GM23248 (cell line): Measurements from ENCODE around the gene FAM229A. TPM values are rescaled to one million over a fixed set of nuclear protein-coding genes. Genes with fewer than 3 reads are reported as not detected.
"Not testable (repeated sequence)": the region's sequence is repeated elsewhere in the genome, so short reads cannot be mapped to it uniquely, and the experiment has no call there.

Experiments
- DNase-seq: peaks from one replicate; pipeline ENCODE4 v3.0.0-alpha.2; 2015
- H2AFZ ChIP-seq: fragments of 200-600 bp; sonication (generic); 2 replicates; pipeline ENCODE4 v1.6.1; 2016; ENCODE audit warnings: antibody characterized with exemption
- H3F3A ChIP-seq: fragments of 200-600 bp; sonication (generic); 2 replicates; pipeline ENCODE4 v1.6.1; 2016; ENCODE audit warnings: mild to moderate bottlenecking, antibody characterized with exemption, mixed run types; ENCODE audit not compliant: insufficient read depth
- H3K27ac ChIP-seq: fragments of 200-600 bp; sonication (generic); 2 replicates; pipeline ENCODE4 v1.5.1; 2016; ENCODE audit warnings: mild to moderate bottlenecking
- H3K27me3 ChIP-seq: fragments of 200-600 bp; sonication (generic); replicated peaks from 2 replicates; pipeline ENCODE4 v1.6.1; 2016; ENCODE audit warnings: mild to moderate bottlenecking; ENCODE audit not compliant: insufficient read depth
- H3K36me3 ChIP-seq: fragments of 200-600 bp; sonication (generic); 2 replicates; pipeline ENCODE4 v1.6.1; 2016; ENCODE audit warnings: low read depth, mild to moderate bottlenecking
- H3K4me1 ChIP-seq: fragments of 200-600 bp; sonication (generic); 2 replicates; pipeline ENCODE4 v1.6.1; 2016; ENCODE audit warnings: mild to moderate bottlenecking; ENCODE audit not compliant: insufficient read depth
- H3K4me2 ChIP-seq: fragments of 200-600 bp; sonication (generic); one replicate; pipeline ENCODE4 v1.6.1; 2016; ENCODE audit warnings: mild to moderate bottlenecking; ENCODE audit not compliant: unreplicated experiment
- H3K4me3 ChIP-seq: fragments of 200-600 bp; sonication (generic); 2 replicates; pipeline ENCODE4 v1.5.1; 2016; ENCODE audit warnings: mild to moderate bottlenecking
- H3K79me2 ChIP-seq: fragments of 200-600 bp; sonication (generic); 2 replicates; pipeline ENCODE4 v1.6.1; 2016; ENCODE audit warnings: mild to moderate bottlenecking; ENCODE audit not compliant: insufficient read depth
- H3K9ac ChIP-seq: fragments of 200-600 bp; sonication (generic); 2 replicates; pipeline ENCODE4 v1.6.1; 2016; ENCODE audit warnings: mild to moderate bottlenecking
- H3K9me2 ChIP-seq: fragments of 200-600 bp; sonication (generic); 2 replicates; pipeline ENCODE4 v1.6.1; 2016; ENCODE audit warnings: mixed run types, mild to moderate bottlenecking, moderate library complexity; ENCODE audit not compliant: insufficient read depth
- H3K9me3 ChIP-seq: fragments of 200-600 bp; sonication (generic); one replicate; pipeline ENCODE4 v1.6.1; 2017; ENCODE audit warnings: low read depth
- H4K20me1 ChIP-seq: fragments of 200-600 bp; sonication (generic); 2 replicates; pipeline ENCODE4 v1.6.0; 2016; ENCODE audit not compliant: insufficient read depth
- EZH2 ChIP-seq: fragments of 200-600 bp; sonication (generic); IDR thresholded peaks from 2 replicates; pipeline ENCODE4 v1.6.1; 2018; ENCODE audit warnings: antibody characterized with exemption, mild to moderate bottlenecking; ENCODE audit not compliant: insufficient read depth, poor library complexity, severe bottlenecking
- EZH2phosphoT487 ChIP-seq: fragments of 200-600 bp; sonication (generic); IDR thresholded peaks from 2 replicates; pipeline ENCODE4 v1.6.1; 2018; ENCODE audit warnings: antibody characterized with exemption, moderate library complexity, mild to moderate bottlenecking, low read depth; ENCODE audit not compliant: insufficient read depth
- WGBS, 2 experiments: methylation state at CpG; one replicate each; pipeline ENCODE4 v1.1.6; 2015 to 2017; ENCODE audit warnings: low lambda C conversion rate in 2 of 2, low coverage in 1 of 2; ENCODE audit errors: missing lambda C conversion rate in 2 of 2; 5-methylcytosine and 5-hydroxymethylcytosine counted together
- in situ Hi-C: fragments of 300-500 bp; cut with MboI; formaldehyde crosslinking; loops from 2 replicates; pipeline ENCODE4 v1.15.0; 2020
- polyA plus RNA-seq: library from polyadenylated mRNA; unstranded; fragments of >200 nt; fragmentation: Nextera tagmentation; extraction: Ambion mirVana; gene quantifications from 2 replicates; pipeline ENCODE4 v1.2.1, GENCODE V29; 2016
- total RNA-seq: library from RNA; depleted of rRNA; stranded (reverse); fragments of >200 nt; shearing (Covaris generic); gene quantifications from 2 replicates; pipeline ENCODE4 v1.2.3, GENCODE V29; 2014

FAM229A gene
- total and polyA plus RNA-seq, 2 experiments from 2014 or later, result 2.9 to 3.2 TPM

DNA sequence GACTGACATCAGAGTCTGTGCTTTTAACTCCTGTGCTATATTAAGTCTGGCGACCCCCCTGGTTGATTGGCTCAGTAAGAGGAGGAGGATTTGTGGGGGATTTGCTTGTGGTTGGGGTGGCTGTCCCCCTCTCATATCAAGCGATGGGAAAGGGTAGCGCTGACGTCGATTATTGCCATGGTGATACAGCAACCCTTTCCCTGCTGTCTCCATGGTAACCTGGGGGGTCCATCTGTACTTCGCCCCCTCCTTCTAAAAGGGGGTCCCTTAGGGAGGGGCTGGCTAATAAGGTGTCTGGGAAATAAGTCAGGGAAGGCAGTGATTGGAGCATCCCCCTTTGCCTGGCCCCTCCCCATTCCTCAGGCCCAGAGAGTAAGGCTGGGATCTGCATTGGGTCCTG lies 4.7 kb downstream of the FAM229A start:
- no peak for DNase-seq
- Histone ChIP-seq H2AFZ (no peak overlapping the region), H3K9me2 (no peaks in the 10 kb centered on the region), H3K4me3 (no peak overlapping the region), H3K9me3 (no peaks in the 10 kb centered on the region), H3F3A (peaks cover 21% of the 10 kb centered on the region), H3K9ac (no peak overlapping the region), H3K27ac (no peak overlapping the region), H3K79me2 (no peaks in the 10 kb centered on the region), H3K4me1 (peaks cover 20% of the 10 kb centered on the region), H3K36me3 (no peaks in the 10 kb centered on the region), H3K4me2 (no peak overlapping the region), H4K20me1 (no peaks in the 10 kb centered on the region), H3K27me3 (no peaks in the 10 kb centered on the region)
- in situ Hi-C loops, result no loop called here
- TF ChIP-seq EZH2phosphoT487, result no peak
- no peak for TF ChIP-seq EZH2
- 36 to 41% methylated on average over 6 of the region's 6 CpGs for WGBS, 2 experiments

DNA sequence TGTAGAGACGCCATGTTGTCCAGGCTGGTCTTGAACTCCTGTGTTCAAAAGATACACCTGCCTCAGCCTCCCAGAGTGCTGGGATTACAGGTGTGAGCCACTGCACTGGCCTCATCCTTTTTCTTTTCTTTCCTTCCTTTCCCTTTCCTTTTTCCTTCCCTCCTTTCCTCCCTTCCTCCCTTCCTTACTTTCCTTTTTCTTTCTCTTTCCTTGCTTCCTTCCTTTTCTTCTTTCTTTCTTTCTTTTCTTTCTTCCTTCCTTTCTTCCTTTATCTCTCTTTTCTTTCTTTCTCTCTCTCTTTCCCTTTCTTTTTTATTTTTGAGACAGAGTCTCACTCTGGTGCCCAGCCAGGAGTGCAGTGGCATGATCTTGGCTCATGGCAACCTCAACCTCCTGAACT lies 5.8 kb downstream of the FAM229A start:
- no peak for DNase-seq

DNA sequence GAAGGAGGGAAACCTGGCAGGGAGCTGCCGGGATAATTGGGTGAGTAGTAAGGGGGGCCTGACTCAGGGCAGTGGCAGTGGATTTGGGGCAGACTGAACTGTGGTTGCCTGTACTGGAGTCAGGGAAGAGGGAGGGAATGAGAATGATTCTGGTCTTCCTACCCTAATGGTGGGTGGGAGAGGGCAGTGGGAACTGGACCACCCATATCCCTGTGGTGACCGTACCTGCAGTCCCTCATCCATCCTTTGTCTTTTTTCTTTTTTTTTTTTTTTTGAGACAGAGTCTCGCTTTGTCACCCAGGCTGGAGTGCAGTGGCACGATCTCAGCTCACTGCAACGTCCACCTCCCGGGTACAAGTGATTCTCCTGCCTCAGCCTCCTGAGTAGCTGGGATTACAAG lies 6.5 kb downstream of the FAM229A start:
- H3K9ac ChIP-seq, H3K79me2 ChIP-seq, H4K20me1 ChIP-seq, H2AFZ ChIP-seq, H3K36me3 ChIP-seq, H3K27me3 ChIP-seq, H3K4me3 ChIP-seq, H3K9me2 ChIP-seq, H3K27ac ChIP-seq, DNase-seq, in situ Hi-C loops, H3K9me3 ChIP-seq, H3K4me2 ChIP-seq: not testable (repeated sequence)
- peaks cover 27% of the 10 kb centered on the region for H3K4me1 ChIP-seq
- H3F3A ChIP-seq, result peaks cover 21% of the 10 kb centered on the region
- 70 to 80% methylated on average over 4 to 6 of the region's 6 CpGs for WGBS, 2 experiments

More for the DNA sequence above, 5.8 kb downstream of the FAM229A start:
- in situ Hi-C loops, result no loop called here
- Histone ChIP-seq H3K4me2 (no peak overlapping the region), H3K9me2 (no peaks in the 10 kb centered on the region), H3K36me3 (no peaks in the 10 kb centered on the region), H3K4me1 (peaks cover 27% of the 10 kb centered on the region), H3K27me3 (no peaks in the 10 kb centered on the region), H3K9me3 (no peaks in the 10 kb centered on the region), H4K20me1 (no peaks in the 10 kb centered on the region), H3F3A (peaks cover 21% of the 10 kb centered on the region), H3K9ac (no peak overlapping the region), H3K27ac (no peak overlapping the region), H3K4me3 (no peak overlapping the region), H3K79me2 (no peaks in the 10 kb centered on the region), H2AFZ (no peak overlapping the region)
- TF ChIP-seq EZH2phosphoT487 (no peak), EZH2 (no peak)
- 100% methylated on average over 1 of the region's 1 CpG for WGBS, 2 experiments

DNA sequence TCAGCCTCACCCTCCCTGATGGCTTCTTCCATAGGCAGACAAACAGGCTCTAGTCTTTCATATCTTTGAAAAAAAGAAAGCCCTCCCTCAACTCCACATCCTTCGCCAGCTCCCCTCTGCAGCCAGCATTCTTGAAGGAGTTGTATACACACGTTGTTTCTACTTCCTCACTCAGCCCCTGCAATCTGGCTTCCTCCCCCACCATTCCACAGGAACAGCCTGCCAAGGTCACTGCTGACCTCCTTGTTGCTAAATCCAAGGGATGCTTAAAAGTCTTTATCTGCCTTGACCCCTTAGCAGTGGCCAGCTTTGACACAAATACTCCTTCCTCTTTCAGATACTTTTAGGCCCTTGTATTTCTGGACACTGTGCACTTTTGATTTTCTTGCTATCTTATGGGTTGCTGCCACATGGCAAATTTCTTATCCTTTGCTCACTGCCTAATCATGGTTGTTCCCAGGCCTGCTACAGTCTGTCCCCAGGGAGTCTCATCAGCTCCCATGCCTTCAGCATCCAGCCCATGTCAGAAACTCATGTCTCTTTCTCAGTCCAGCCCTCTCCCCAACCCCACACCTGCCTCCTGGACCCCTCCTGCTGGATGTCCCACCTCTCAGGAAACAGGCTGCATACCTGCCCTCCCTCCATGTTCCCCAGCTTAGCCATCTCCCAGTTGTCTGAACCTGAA lies 8.3 kb downstream of the FAM229A start:
- Histone ChIP-seq H3K4me1 (peaks cover 27% of the 10 kb centered on the region), H3K4me2 (peak overlapping the region; percentile 41), H3K36me3 (no peaks in the 10 kb centered on the region), H2AFZ (0 out of 2 replicates have a peak overlapping the region, but pooled peaks have one; percentile 14), H3K9me2 (no peaks in the 10 kb centered on the region), H3K79me2 (no peaks in the 10 kb centered on the region), H3K27me3 (no peaks in the 10 kb centered on the region), H4K20me1 (no peaks in the 10 kb centered on the region), H3K9ac (peak overlapping the region; percentile 93), H3K9me3 (no peaks in the 10 kb centered on the region), H3K27ac (peak overlapping the region; percentile 68), H3K4me3 (no peak overlapping the region), H3F3A (peaks cover 16% of the 10 kb centered on the region)
- WGBS, 2 experiments, result 44 to 54% methylated on average over 2 of the region's 2 CpGs
- peak; percentile 79 for DNase-seq
- TF ChIP-seq EZH2, result no peak
- TF ChIP-seq EZH2phosphoT487, result no peak
- in situ Hi-C loops, result no loop called here

DNA sequence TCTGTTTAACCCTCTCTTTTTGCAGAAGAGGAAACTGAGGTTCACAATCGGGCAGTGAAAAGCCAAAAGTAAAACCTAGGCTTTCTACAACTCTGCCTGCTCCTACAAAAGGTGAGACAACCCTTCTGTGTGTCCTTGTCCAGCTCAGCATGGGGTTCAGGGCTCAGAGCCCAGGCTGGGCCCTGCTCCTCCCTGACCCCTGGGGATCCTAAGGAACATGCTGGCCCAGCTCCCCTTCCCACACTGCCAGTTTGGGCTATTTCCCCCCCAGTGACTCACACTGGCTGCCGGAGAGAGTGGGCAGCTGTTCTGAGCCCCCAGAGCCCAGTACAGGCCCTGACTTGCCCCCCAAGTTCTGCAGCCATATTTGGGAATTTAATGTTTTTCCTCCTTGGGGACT lies 8.9 kb downstream of the FAM229A start:
- Histone ChIP-seq H3K4me3 (no peak overlapping the region), H3F3A (peaks cover 16% of the 10 kb centered on the region), H2AFZ (0 out of 2 replicates have a peak overlapping the region, but pooled peaks have one; percentile 14), H4K20me1 (no peaks in the 10 kb centered on the region), H3K9me2 (no peaks in the 10 kb centered on the region), H3K4me2 (peak overlapping the region; percentile 41), H3K27ac (peak overlapping the region; percentile 68), H3K9me3 (no peaks in the 10 kb centered on the region), H3K36me3 (no peaks in the 10 kb centered on the region), H3K9ac (peak overlapping the region; percentile 93), H3K4me1 (peaks cover 27% of the 10 kb centered on the region), H3K79me2 (no peaks in the 10 kb centered on the region), H3K27me3 (no peaks in the 10 kb centered on the region)
- no peak for DNase-seq
- no peak for TF ChIP-seq EZH2phosphoT487
- TF ChIP-seq EZH2, result no peak
- in situ Hi-C loops, result no loop called here
- 69 to 85% methylated on average over 2 of the region's 2 CpGs for WGBS, 2 experiments
